Neuron (in vitro differentiated cells): ENCODE measurements around the gene SPDEF.

Source experiments
- H2AFZ ChIP-seq: one replicate; pipeline ENCODE4 v1.6.1; 2013; ENCODE audit warnings: low read depth, mild to moderate bottlenecking, inconsistent platforms, low read length, moderate library complexity
- H3K27me3 ChIP-seq: one replicate; pipeline ENCODE4 v1.6.1; 2013; ENCODE audit warnings: low read length; ENCODE audit not compliant: insufficient read depth
- H3K36me3 ChIP-seq: one replicate; pipeline ENCODE4 v1.6.1; 2013; ENCODE audit warnings: low read length; ENCODE audit not compliant: insufficient read depth
- H3K4me1 ChIP-seq: one replicate; pipeline ENCODE4 v1.6.1; 2013; ENCODE audit warnings: low read length; ENCODE audit not compliant: insufficient read depth
- H3K4me3 ChIP-seq: 2 replicates; pipeline ENCODE4 v1.5.1; 2013; ENCODE audit warnings: mild to moderate bottlenecking, low read length, moderate library complexity
- H3K9me3 ChIP-seq: one replicate; pipeline ENCODE4 v1.6.1; 2013; ENCODE audit warnings: low read length

The SPDEF gene

DNA sequence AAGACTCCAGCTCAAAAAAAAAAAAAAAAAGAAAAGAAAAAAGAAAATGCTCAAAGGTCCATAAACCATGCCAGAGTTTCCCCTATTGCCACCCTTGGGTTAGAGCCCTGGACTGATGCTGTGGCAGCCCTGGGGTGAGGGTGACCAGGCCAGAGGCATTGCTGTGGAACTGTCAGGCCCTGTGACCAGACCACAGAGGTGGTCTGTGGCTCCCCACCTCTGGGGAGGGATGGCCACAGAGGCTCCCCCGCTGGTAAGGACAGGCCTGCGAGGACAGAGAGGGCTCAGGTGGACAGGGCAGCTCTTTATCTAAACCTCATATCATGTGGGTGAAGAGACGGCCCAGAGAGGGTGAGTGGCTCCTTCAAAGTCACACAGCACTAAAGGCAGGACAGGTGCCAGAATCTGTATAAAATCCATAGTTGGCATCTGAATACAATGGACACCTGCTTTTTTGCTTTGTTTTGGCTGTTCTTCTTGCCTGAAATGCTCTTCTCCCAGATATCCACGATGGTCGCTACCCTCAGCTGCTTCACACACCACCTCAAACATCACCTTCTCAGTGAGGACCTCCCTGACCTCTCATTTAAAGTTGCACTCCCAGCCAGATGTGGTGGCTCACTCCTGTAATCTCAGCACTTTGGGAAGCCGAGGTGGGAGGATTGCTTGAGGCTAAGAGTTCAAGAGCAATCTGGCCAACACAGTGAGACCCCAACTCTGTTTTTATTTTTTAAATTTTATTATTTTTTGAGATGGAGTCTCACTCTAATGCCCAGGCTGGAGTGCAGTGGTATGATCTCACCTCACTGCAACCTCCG is 22.5 kb upstream of the SPDEF start:
- Histone ChIP-seq H3K9me3 (no peaks in the 10 kb centered on the region), H3K36me3 (no peaks in the 10 kb centered on the region), H3K4me3 (no peak overlapping the region), H3K4me1 (peaks cover 7% of the 10 kb centered on the region), H2AFZ (no peak overlapping the region), H3K27me3 (no peaks in the 10 kb centered on the region)

DNA sequence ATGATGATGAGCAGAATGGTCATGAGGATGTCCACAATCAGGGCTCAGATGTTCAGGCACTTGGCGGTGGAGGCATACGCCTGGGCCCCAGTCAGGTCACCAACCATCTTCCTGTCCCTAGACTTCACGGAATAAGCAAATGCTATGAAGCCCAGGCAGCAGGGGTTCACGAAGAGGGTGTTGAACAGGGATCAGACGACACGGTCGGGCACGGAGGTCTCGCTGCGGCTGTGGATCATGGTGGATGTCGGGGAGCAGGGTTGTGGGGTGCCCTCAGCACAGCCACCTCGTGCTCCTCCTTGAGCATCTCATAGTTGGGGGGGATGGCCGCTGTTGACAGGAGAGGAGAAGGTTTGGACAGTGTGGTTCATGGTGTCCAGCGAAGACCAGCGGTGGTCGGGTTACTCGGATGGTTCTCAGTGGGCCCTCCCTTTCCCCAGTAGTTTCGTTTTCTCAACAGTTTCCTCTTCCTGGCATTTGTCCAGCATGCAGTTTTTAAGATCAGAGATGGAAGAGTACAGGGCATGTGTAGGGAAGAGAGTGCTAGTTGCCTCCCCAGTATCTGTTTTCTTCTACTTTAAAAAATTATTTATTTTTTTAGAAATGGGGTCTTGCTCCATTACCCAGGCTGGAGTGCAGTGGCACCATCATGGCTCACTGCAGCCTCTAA is 20.3 kb upstream of the SPDEF start:
- no peaks in the 10 kb centered on the region for H3K36me3 ChIP-seq
- H3K9me3 ChIP-seq = no peaks in the 10 kb centered on the region
- H2AFZ ChIP-seq = no peak overlapping the region
- H3K4me3 ChIP-seq = no peak overlapping the region
- peaks cover 6% of the 10 kb centered on the region for H3K4me1 ChIP-seq
- no peaks in the 10 kb centered on the region for H3K27me3 ChIP-seq

DNA sequence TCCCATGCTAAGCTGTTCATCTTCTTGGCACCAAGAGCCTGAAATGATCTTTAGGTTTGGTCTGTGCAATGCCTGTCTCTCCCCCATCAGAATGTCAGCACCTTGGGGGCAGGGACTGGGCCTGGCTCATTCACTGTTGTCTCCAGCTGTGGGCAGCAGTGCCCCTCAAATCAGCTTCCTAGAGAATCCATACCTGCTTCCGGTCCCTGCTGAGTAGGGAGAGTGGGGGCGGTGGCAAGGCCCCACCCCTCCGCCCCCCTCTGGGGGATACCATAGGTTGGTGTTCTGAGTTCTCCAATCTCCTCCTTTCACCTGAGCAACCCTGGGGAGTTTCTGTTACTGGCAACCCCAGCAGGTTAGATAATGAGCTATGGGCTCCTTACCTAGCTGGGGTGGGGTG is 19.2 kb upstream of the SPDEF start:
- no peaks in the 10 kb centered on the region for H3K4me1 ChIP-seq
- H3K9me3 ChIP-seq = no peaks in the 10 kb centered on the region
- no peaks in the 10 kb centered on the region for H3K27me3 ChIP-seq
- H3K4me3 ChIP-seq = no peak overlapping the region
- H2AFZ ChIP-seq = no peak overlapping the region
- H3K36me3 ChIP-seq = no peaks in the 10 kb centered on the region

DNA sequence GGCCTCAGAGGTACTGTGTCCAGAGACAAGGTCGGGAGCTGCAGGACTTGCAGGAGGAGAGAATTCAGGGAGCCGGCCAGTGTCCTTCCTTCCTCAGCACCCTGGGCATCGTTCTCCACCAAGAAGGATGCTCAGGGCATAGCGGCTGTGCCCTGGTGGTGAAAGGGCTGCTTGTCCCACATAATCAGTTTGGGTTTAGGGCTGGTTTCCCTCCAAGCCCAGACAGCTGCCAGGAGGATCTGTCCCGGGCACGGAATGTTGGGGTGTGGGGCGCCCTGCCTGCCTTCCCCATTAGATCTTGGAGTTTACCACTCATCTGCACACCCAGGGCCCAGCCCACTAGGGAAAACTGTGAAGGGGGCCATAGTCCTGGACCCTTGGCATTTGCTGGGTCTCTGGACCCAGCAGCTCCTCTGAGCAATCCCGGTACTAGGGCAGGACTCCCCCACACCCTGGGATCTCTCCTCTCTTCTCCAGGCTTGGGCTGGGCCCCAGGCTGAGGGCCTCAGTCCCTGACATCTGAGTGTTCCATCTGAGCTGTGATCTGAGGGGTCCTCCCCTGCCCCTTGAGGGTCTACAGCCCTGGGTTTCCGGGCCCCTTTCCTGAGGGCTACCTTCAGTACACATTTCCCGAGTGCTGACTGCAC is 18.6 kb upstream of the SPDEF start:
- H3K4me1 ChIP-seq = no peaks in the 10 kb centered on the region
- no peaks in the 10 kb centered on the region for H3K36me3 ChIP-seq
- no peaks in the 10 kb centered on the region for H3K27me3 ChIP-seq
- no peak overlapping the region for H3K4me3 ChIP-seq
- no peak overlapping the region for H2AFZ ChIP-seq
- no peaks in the 10 kb centered on the region for H3K9me3 ChIP-seq

GRCh38 chr6:34573567-34574183 is 17.5 kb upstream of the SPDEF start:
- H3K4me3 ChIP-seq = no peak overlapping the region

GRCh38 chr6:34572585-34572984 is 16.5 kb upstream of the SPDEF start:
- Histone ChIP-seq H3K27me3 (no peaks in the 10 kb centered on the region), H3K9me3 (no peaks in the 10 kb centered on the region), H2AFZ (no peak overlapping the region), H3K4me1 (no peaks in the 10 kb centered on the region), H3K4me3 (no peak overlapping the region), H3K36me3 (no peaks in the 10 kb centered on the region)

More at GRCh38 chr6:34573567-34574183, 17.5 kb upstream of the SPDEF start:
- Histone ChIP-seq H3K9me3 (no peaks in the 10 kb centered on the region), H3K27me3 (no peaks in the 10 kb centered on the region), H3K4me1 (no peaks in the 10 kb centered on the region), H2AFZ (no peak overlapping the region), H3K36me3 (no peaks in the 10 kb centered on the region)

DNA sequence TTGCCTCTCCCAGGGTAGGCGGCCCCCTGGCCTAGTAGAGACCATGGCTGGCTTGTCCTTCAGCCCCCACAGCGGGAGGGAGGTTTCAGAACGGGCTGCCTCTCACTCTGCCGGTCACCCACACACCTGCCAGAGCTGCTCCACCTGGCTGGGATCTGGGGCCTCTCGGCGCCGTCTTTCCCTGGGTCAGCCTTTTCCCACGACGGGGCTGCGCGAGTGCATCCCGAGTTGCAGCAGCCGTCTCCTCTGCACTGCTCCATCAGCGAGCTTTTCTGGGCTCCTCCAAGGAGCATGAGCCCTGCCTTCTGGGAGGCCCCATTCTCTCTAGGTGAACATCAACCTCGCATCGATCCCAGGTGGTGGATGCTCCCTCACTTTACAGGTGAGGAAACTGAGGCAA is 15.9 kb upstream of the SPDEF start:
- Histone ChIP-seq H3K36me3 (no peaks in the 10 kb centered on the region), H3K4me3 (no peak overlapping the region), H2AFZ (no peak overlapping the region), H3K9me3 (no peaks in the 10 kb centered on the region), H3K4me1 (no peaks in the 10 kb centered on the region), H3K27me3 (no peaks in the 10 kb centered on the region)

DNA sequence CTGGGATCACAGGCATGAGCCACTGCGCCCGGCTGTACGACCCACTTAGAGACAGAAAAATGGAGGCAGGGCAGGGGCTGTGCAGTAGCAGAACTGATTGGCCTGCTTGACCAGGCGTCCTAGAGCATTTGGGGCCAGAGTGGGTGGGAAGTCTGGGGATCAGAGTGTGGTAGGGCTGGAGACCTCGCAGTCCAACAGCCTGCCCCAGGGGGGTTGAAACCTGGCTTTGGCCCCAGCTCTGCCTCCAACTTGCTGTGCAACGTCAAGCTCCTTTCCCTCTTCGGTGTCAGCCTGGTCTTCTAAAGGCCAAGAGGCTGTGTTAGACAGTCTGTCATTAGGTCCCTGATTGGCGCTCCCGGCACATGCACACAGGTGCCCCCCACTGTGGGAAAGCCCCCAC is 15.3 kb upstream of the SPDEF start:
- Histone ChIP-seq H3K27me3 (no peaks in the 10 kb centered on the region), H3K36me3 (no peaks in the 10 kb centered on the region), H3K9me3 (no peaks in the 10 kb centered on the region), H3K4me1 (no peaks in the 10 kb centered on the region), H3K4me3 (no peak overlapping the region), H2AFZ (no peak overlapping the region)

GRCh38 chr6:34570066-34570833 is 14.1 kb upstream of the SPDEF start:
- H2AFZ ChIP-seq = no peak overlapping the region
- H3K4me1 ChIP-seq = no peaks in the 10 kb centered on the region
- H3K27me3 ChIP-seq = no peaks in the 10 kb centered on the region
- H3K4me3 ChIP-seq = no peak overlapping the region
- H3K36me3 ChIP-seq = no peaks in the 10 kb centered on the region
- no peaks in the 10 kb centered on the region for H3K9me3 ChIP-seq

- H2AFZ ChIP-seq = no peak overlapping the region
- H3K4me3 ChIP-seq = no peak overlapping the region
- H3K36me3 ChIP-seq = no peaks in the 10 kb centered on the region
- no peaks in the 10 kb centered on the region for H3K27me3 ChIP-seq
- H3K9me3 ChIP-seq = no peaks in the 10 kb centered on the region
- H3K4me1 ChIP-seq = no peaks in the 10 kb centered on the region
These were observed 13.3 kb upstream of the SPDEF start for GRCh38 chr6:34569361-34569973.

DNA sequence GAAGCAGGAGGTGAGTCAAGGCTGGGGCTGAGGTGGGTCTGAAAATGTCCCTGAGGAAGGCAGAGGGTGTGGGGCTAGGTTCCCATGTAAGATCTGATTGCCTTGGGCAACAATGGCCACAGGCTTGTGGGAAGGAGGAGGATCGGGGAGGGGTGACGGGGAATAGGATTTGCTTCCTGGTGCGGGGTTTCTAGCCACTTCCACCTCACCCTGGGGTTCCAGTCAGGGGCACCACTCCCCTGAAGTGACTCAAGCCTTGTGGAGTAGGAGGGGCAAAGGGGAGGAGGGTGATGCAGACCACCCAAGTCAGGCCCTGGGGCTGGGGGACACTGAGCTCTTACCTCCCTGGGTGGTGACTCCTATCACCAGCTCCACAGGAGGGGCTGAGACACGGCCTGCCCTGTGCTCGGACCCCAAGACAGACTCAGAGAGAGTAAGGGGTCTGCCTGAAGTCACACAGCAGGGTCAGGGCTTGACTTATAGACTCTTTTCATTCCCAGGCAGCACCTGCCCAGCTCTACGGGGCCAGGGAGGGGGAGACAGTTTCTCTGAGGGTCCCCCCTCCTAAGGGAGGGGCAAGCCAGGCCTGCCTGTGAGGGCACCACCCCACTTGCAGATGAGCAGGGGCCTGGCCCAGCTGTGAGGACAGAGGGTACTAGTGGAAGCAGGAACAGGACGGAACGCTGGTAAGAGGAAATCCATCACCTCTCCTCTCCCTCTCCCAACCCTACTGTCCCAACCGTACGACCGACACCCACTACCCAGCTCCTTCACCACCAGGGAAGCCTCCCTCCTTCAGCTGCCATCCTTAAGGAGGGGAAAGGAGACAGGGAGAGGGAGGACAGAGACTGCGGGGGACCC is 12.4 kb upstream of the SPDEF start:
- no peaks in the 10 kb centered on the region for H3K36me3 ChIP-seq
- no peaks in the 10 kb centered on the region for H3K27me3 ChIP-seq
- no peak overlapping the region for H3K4me3 ChIP-seq
- H2AFZ ChIP-seq = no peak overlapping the region
- no peaks in the 10 kb centered on the region for H3K9me3 ChIP-seq
- no peaks in the 10 kb centered on the region for H3K4me1 ChIP-seq
